ENCODE results near the gene DPF3. TPM values are rescaled to one million over a fixed set of nuclear protein-coding genes. Genes with fewer than 3 reads are reported as not detected.

The DPF3 gene
- total RNA-seq, 1 experiment from 2014 or later = 0.31 TPM

GRCh38 chr14:72852194-72852593 lies 41.7 kb downstream of the DPF3 start (continued):
- TF ChIP-seq, protein P1, sequence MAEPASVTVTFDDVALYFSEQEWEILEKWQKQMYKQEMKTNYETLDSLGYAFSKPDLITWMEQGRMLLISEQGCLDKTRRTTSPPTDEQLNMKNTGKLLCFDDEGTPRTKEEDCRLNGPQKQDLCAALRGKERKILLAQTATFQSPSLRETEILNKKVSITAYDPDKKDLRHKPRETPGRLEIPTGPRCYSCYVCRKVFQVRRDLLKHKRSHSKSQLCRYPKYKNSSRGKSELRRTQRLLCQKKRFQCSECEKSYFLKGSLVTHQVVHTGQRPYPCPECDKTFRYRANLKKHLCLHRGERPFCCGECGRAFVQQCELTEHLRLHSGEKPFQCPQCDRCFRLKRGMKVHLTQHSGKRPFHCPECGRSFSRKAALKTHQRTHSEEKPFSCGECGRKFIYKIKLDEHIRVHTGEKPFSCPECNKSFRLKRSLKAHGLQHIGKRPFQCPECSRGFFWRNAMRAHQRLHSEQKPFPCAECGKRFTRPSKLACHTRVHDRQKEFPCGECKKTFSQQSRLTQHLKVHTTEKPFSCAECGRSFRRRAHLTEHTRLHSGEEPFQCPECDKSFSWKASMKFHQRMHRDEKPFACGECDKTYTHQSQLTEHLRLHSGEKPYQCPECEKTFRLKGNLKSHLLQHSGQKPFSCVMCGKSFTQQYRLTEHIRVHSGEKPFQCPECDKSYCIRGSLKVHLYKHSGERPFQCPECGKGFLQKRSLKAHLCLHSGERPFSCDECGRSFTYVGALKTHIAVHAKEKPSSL (CRISPR knock-in tag; conservative IDR thresholded peaks at IDR 0.05) = no peak
- TF ChIP-seq, protein P2, sequence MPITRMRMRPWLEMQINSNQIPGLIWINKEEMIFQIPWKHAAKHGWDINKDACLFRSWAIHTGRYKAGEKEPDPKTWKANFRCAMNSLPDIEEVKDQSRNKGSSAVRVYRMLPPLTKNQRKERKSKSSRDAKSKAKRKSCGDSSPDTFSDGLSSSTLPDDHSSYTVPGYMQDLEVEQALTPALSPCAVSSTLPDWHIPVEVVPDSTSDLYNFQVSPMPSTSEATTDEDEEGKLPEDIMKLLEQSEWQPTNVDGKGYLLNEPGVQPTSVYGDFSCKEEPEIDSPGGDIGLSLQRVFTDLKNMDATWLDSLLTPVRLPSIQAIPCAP (CRISPR knock-in tag; IDR thresholded peaks at IDR 0.05) = no peak
- no peak for TF ChIP-seq ELF4 (CRISPR knock-in tag; IDR thresholded peaks at IDR 0.05; ENCODE audit: low read depth)

DNA sequence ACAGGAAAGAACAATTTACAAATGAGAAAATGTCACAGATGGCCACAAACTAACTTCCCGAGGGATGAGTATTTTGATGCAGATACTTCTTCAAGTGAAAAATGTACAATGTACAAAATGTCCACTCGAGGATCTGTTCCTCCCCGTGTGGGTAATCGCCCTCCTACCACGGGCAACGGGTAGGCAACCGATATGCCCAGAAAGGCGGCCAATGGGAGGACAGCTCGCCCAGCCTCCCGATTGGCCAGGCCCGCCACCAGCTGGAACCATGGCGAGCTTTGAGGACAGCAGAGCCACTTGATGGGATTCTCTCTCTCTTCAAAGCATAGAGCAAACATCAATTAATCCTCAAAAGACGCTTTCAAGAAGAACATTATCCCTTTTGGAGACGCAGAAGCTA lies 42.3 kb downstream of the DPF3 start:
- Mint-ChIP-seq H3K9me3 (no peaks in the 10 kb centered on the region; the same call in 1 of the 2 replicates), H3K4me3 (no peak overlapping the region), H3K27me3 (ENCODE audit: low read depth) (peaks cover 3% of the 10 kb centered on the region; the same call in 1 of the 2 replicates), H3K36me3 (no peaks in the 10 kb centered on the region), H3K4me1 (peaks cover 30% of the 10 kb centered on the region), H3K27ac (no peak overlapping the region)
- no peak for TF ChIP-seq NFATC4 (CRISPR knock-in tag; IDR thresholded peaks at IDR 0.05)
- TF ChIP-seq ELF4 (CRISPR knock-in tag; IDR thresholded peaks at IDR 0.05; ENCODE audit: low read depth) = no peak
- no peak for TF ChIP-seq AR (CRISPR knock-in tag; IDR thresholded peaks at IDR 0.05)
- TF ChIP-seq ZNF138 (CRISPR knock-in tag; conservative IDR thresholded peaks at IDR 0.05) = no peak
- TF ChIP-seq ZNF512 (CRISPR knock-in tag; IDR thresholded peaks at IDR 0.05; ENCODE audit: borderline replicate concordance) = no peak
- TF ChIP-seq, protein P3, sequence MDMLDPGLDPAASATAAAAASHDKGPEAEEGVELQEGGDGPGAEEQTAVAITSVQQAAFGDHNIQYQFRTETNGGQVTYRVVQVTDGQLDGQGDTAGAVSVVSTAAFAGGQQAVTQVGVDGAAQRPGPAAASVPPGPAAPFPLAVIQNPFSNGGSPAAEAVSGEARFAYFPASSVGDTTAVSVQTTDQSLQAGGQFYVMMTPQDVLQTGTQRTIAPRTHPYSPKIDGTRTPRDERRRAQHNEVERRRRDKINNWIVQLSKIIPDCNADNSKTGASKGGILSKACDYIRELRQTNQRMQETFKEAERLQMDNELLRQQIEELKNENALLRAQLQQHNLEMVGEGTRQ (CRISPR knock-in tag; IDR thresholded peaks at IDR 0.05) = no peak
- TF ChIP-seq TP53 (CRISPR knock-in tag; IDR thresholded peaks at IDR 0.05) = no peak
- TF ChIP-seq ATF2 (CRISPR knock-in tag; IDR thresholded peaks at IDR 0.05; ENCODE audit: borderline replicate concordance, low read depth) = no peak
- TF ChIP-seq, protein P4, sequence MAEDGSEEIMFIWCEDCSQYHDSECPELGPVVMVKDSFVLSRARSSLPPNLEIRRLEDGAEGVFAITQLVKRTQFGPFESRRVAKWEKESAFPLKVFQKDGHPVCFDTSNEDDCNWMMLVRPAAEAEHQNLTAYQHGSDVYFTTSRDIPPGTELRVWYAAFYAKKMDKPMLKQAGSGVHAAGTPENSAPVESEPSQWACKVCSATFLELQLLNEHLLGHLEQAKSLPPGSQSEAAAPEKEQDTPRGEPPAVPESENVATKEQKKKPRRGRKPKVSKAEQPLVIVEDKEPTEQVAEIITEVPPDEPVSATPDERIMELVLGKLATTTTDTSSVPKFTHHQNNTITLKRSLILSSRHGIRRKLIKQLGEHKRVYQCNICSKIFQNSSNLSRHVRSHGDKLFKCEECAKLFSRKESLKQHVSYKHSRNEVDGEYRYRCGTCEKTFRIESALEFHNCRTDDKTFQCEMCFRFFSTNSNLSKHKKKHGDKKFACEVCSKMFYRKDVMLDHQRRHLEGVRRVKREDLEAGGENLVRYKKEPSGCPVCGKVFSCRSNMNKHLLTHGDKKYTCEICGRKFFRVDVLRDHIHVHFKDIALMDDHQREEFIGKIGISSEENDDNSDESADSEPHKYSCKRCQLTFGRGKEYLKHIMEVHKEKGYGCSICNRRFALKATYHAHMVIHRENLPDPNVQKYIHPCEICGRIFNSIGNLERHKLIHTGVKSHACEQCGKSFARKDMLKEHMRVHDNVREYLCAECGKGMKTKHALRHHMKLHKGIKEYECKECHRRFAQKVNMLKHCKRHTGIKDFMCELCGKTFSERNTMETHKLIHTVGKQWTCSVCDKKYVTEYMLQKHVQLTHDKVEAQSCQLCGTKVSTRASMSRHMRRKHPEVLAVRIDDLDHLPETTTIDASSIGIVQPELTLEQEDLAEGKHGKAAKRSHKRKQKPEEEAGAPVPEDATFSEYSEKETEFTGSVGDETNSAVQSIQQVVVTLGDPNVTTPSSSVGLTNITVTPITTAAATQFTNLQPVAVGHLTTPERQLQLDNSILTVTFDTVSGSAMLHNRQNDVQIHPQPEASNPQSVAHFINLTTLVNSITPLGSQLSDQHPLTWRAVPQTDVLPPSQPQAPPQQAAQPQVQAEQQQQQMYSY (CRISPR knock-in tag; IDR thresholded peaks at IDR 0.05) = no peak
- TF ChIP-seq NR3C1 (CRISPR knock-in tag; conservative IDR thresholded peaks at IDR 0.05; ENCODE audit: low read depth) = no peak
- TF ChIP-seq CREM (CRISPR knock-in tag; IDR thresholded peaks at IDR 0.05) = no peak
- TF ChIP-seq TCF7 (CRISPR knock-in tag; IDR thresholded peaks at IDR 0.05; ENCODE audit: low read depth) = no peak
- no peak for TF ChIP-seq ZNF121 (CRISPR knock-in tag; IDR thresholded peaks at IDR 0.05)
- DNase-seq (ENCODE audit: low spot score) (no peak), ATAC-seq (no peak; the same call in 1 of the 2 replicates)
- ChIA-PET POLR2A (no interaction called here), CTCF (no interaction called here)
